Prostate gland (tissue), 2 donors: ENCODE measurements around the gene PTGER1.

Source experiments
- POLR2A ChIP-seq: fragments of 450-650 bp; IDR thresholded peaks from one replicate; pipeline ENCODE4 v1.6.1; 2016; ENCODE audit warnings: antibody characterized with exemption, mild to moderate bottlenecking
- POLR2AphosphoS5 ChIP-seq: sonication (generic); formaldehyde crosslinking; IDR thresholded peaks from one replicate; pipeline ENCODE4 v1.6.1; 2017; ENCODE audit warnings: antibody characterized with exemption
- TF ChIP-seq, protein P1 (sequence below), 4 experiments: fragments of 200-600 bp in 2 of 4; fragments of 450-650 bp in 2 of 4; sonication (generic) in 2 of 4; IDR thresholded peaks; 1 replicate in 3 of 4; 2 replicates in 1 of 4; pipeline ENCODE4 v1.5.1; 2016 to 2019; ENCODE audit warnings: antibody characterized with exemption in 4 of 4, mild to moderate bottlenecking in 2 of 4, moderate library complexity in 2 of 4

DNA sequence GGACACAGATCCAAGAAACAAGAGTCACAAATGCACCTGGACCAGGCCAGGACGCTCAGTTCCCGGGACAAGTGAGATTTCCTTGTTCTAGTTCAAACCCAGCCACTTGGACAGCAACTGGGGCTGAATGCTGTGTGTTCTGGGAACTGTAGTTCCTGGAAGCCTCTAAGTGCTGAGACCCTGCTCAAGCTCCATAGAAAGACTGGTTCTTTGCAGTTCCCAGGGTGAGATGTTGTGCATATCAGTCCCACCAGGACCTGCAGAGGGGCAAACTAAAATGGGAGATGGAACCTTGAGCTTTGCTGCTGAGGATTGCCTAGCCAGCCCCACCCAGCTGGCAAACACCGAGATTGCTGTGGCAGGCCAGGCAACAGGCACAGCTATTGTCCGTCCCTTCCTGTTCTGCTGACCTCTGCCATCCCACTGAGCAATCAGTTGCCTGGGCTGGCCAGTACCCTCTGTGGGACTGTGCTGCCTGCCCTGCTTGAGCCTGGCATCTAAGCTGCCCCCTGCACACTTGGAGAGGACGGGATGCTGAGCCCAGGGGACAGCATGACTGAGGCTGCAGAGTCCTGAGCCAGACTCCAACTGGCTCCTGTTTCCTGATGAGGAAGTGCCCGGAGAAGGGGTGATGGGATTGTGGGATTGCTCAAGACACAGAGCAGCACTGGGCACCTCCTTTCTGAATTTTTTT lies 22.2 kb upstream of the PTGER1 start:
- TF ChIP-seq, protein P1, sequence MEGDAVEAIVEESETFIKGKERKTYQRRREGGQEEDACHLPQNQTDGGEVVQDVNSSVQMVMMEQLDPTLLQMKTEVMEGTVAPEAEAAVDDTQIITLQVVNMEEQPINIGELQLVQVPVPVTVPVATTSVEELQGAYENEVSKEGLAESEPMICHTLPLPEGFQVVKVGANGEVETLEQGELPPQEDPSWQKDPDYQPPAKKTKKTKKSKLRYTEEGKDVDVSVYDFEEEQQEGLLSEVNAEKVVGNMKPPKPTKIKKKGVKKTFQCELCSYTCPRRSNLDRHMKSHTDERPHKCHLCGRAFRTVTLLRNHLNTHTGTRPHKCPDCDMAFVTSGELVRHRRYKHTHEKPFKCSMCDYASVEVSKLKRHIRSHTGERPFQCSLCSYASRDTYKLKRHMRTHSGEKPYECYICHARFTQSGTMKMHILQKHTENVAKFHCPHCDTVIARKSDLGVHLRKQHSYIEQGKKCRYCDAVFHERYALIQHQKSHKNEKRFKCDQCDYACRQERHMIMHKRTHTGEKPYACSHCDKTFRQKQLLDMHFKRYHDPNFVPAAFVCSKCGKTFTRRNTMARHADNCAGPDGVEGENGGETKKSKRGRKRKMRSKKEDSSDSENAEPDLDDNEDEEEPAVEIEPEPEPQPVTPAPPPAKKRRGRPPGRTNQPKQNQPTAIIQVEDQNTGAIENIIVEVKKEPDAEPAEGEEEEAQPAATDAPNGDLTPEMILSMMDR (IDR thresholded peaks at IDR 0.05) = no peak
- no peak for TF ChIP-seq POLR2A
- no peak for TF ChIP-seq POLR2AphosphoS5
